Rectal smooth muscle tissue (tissue), 1 donor: ENCODE data around the gene GTF2A2.
A peak's percentile ranks its signal among the peaks of the same experiment; 100 is the strongest.

Experiments used
- H3K27ac ChIP-seq: one replicate; pipeline ENCODE4 v1.7.0; 2013; ENCODE audit warnings: low read depth, low read length, inconsistent platforms
- H3K27me3 ChIP-seq: one replicate; pipeline ENCODE4 v1.7.0; 2013; ENCODE audit warnings: low read length; ENCODE audit not compliant: control insufficient read depth, insufficient read depth
- H3K36me3 ChIP-seq: one replicate; pipeline ENCODE4 v1.7.0; 2013; ENCODE audit warnings: low read length; ENCODE audit not compliant: control insufficient read depth, insufficient read depth
- H3K4me1 ChIP-seq: one replicate; pipeline ENCODE4 v1.7.0; 2013; ENCODE audit warnings: low read length; ENCODE audit not compliant: control insufficient read depth, insufficient read depth
- H3K4me3 ChIP-seq: one replicate; pipeline ENCODE4 v1.7.0; 2013; ENCODE audit warnings: low read length
- H3K9ac ChIP-seq: one replicate; pipeline ENCODE4 v1.7.0; 2013; ENCODE audit warnings: low read length

GTF2A2 gene

DNA sequence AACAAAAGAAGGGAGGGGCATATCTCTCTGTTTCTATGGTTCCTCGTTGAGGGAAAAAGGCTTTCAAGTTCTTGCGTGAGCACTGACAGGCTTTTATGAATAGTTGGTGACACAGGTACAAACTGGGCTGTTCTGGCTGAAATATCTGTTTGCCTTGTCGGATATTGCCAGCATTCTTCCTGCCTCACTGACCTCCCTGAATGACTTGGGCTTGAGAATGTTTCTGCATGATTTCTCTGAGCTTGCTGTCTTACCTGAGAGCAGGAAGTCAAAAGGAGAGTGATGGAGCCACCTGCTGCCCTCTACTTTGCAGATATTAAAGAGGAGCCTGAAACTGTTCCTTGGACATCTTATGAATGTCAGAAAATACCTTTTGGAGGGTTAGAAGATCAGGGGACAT lies 40.9 kb downstream of the GTF2A2 start:
- Histone ChIP-seq H3K27me3 (no peaks in the 10 kb centered on the region), H3K27ac (no peak overlapping the region), H3K36me3 (no peaks in the 10 kb centered on the region), H3K9ac (no peak overlapping the region), H3K4me3 (no peak overlapping the region), H3K4me1 (no peaks in the 10 kb centered on the region)

DNA sequence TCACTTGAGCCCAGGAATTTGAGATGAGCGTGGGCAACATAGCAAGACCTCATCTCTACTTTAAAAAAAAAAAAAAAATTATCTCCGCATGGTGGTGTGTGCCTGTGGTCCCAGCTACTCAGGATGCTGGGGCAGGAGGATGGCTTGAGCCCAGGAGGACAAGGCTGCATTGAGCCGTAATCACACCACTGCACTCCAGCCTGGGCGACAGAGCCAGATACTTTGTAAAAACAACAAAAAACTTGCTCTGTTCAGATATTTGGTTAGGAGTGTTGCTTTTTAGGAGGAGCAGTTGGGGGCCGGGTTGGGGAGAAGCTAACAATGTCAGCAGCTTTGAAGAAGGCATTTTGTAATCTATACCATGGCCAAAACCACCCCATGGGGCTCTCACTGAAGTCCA lies 41.7 kb downstream of the GTF2A2 start:
- no peaks in the 10 kb centered on the region for H3K27me3 ChIP-seq
- no peaks in the 10 kb centered on the region for H3K36me3 ChIP-seq
- no peak overlapping the region for H3K27ac ChIP-seq
- no peak overlapping the region for H3K9ac ChIP-seq
- no peaks in the 10 kb centered on the region for H3K4me1 ChIP-seq
- no peak overlapping the region for H3K4me3 ChIP-seq

DNA sequence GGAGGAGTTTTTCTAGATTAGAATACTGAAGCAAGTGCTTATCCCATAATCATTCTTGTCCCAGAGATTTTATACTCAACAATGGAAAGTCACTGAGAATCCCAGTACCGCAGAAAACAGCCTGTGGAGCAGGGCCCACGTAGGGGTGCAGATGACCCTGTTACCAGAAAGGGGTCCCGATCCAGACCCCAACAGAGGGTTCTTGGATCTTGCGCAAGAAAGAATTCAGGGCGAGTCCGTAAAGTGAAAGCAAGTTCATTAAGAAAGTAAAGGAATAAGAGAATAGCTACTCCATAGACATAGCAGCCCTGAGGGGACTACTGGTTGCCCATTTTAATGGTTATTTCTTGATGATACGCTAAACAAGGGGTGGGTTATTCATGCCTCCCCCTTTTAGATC lies 43.2 kb downstream of the GTF2A2 start:
- no peaks in the 10 kb centered on the region for H3K36me3 ChIP-seq
- H3K4me3 ChIP-seq = no peak overlapping the region
- H3K4me1 ChIP-seq = no peaks in the 10 kb centered on the region
- no peak overlapping the region for H3K27ac ChIP-seq
- H3K9ac ChIP-seq = no peak overlapping the region
- no peaks in the 10 kb centered on the region for H3K27me3 ChIP-seq

DNA sequence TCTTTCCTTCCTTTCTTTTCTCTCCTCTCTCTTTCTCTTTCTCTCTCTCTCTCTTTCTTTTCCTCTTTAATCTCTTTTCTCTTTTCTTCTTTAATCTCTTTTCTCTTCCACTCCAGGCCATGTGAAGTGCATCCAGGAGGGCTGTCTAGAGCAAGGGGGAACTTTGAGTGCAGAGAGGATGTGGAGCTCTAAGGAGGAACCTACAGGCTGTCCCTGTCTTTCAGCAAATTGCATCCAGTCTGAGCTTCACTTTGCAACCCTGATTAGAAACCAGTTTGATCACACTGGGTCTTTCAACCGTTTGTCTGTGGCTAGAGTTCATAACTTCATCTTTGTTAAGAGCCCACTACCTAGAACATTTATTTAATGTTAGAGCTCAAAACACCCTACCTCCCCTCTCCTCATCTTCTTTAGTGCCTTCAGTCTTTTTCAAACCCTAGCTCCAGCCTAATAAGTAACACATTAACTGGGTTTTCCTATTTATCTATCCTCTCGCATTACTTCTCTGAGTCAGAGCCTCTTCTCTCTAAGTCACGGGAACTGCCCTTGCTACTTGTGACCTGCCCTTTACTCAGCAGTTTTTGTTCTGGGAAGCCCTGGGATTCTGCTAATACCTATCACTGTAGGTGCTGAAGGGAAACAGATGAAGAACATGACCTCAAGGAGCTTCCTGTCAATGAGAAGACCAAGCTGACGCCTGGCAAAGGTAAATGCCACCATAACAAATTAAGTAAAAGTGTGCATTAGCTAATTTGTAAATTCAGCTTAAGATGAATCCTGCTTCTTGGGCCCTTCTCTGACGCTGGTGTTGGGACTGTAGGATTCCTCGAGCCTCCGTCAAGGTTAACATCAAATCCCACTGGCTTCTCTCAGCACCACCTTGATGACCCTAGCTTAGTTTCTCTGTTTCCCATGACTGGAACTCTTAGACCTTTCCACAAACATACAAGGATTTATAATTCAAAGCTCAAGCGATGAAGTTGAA lies 45.7 kb downstream of the GTF2A2 start, which contains the start of gene GCNT3:
GCNT3 (plus strand) TSS at position 508 of the 985 bp plus-strand sequence. CDS start 6,456 bp downstream, outside the sequence.
- no peaks in the 10 kb centered on the region for H3K36me3 ChIP-seq
- H3K27ac ChIP-seq = no peak within 1 kb of the TSS
- no peaks in the 10 kb centered on the region for H3K27me3 ChIP-seq
- no peaks in the 10 kb centered on the region for H3K4me1 ChIP-seq
- peak within 1 kb of the TSS; percentile 27 for H3K4me3 ChIP-seq
- H3K9ac ChIP-seq = no peak within 1 kb of the TSS

DNA sequence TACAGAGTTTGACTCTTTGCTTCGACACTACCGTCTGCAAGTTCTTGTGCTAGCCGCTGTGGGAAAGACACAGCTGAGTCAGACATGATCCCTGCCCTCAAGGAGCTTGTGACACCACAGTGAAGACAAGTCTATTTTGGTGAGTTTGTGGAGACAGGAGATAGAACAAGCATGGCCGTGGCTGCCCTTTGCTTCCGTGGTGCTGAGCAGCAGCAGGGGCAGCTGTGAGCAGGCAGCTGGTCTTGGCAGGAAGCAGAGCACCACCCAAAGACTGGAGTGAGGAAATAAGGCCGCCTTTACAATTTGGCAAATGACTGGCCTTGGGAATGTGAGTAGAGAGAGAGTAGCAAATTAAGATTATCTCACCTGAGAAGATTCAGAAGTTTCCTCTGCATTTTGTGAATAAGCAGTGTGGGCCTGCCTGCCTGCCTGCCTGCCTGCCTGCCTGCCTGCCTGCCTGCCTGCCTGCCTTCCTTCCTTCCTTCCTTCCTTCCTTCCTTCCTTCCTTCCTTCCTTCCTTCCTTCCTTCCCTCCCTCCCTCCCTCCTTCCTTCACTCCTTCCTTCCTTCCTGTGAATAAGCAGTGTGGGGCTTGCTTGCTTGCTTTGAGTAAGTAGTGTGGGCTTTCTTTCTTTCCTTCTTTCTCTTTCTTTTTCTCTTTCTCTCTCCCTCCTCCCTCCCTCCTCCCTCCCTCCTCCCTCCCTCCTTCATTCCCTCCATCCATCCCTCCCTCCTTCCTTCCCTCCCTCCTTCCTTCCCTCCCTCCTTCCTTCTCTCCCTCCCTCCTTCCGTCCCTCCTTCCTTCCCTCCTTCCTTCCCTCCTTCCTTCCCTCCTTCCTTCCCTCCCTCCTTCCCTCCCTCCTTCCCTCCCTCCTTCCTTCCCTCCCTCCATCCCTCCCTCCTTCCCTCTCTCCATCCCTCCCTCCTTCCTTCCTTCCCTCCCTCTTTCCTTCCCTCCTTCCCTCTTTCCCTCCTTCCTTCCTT lies 47.3 kb downstream of the GTF2A2 start:
- no peak overlapping the region for H3K27ac ChIP-seq
- no peaks in the 10 kb centered on the region for H3K4me1 ChIP-seq
- no peaks in the 10 kb centered on the region for H3K36me3 ChIP-seq
- H3K4me3 ChIP-seq = no peak overlapping the region
- H3K9ac ChIP-seq = no peak overlapping the region
- H3K27me3 ChIP-seq = no peaks in the 10 kb centered on the region

DNA sequence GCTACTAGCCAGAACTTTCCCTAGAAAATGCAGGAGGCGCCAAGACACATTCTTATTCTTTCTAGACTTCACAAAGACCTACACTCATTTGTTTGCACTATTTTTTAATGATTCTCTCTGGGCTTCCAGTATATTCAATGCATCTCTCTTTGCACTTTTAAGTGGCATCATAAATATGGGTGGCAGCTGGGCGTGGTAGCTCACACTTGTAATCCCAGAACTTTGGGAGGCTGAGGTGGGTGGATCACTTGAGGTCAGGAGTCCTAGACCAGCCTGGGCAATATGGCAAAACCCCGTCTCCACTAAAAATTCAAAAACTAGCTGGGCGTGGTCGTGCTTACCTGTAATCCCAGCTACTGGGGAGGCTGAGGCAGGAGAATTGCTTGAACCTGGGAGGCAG lies 51.3 kb downstream of the GTF2A2 start:
- no peak overlapping the region for H3K27ac ChIP-seq
- no peaks in the 10 kb centered on the region for H3K4me1 ChIP-seq
- no peak overlapping the region for H3K9ac ChIP-seq
- no peak overlapping the region for H3K4me3 ChIP-seq
- no peaks in the 10 kb centered on the region for H3K36me3 ChIP-seq
- no peaks in the 10 kb centered on the region for H3K27me3 ChIP-seq

DNA sequence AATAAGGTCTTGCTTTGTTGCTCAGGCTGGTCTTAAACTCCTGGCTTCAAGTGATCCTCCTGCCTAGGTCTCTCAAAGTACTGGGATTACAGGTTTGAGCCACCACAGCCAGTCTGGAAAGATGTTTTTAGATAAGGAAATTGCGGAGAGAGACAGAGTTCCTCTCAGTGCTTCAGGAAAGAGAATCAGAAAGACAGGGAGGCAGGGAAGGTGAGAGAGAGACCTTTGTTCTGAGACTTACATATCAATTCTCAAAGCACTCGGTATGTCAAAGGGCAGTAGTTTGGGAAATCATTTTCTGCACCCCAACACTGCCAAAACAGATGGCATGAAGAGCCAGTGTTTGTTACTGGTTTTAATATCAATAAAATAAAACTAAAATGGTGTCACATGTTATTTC lies 58.9 kb downstream of the GTF2A2 start:
- Histone ChIP-seq H3K4me3 (no peak overlapping the region), H3K9ac (no peak overlapping the region), H3K36me3 (no peaks in the 10 kb centered on the region), H3K27ac (no peak overlapping the region), H3K4me1 (no peaks in the 10 kb centered on the region), H3K27me3 (no peaks in the 10 kb centered on the region)

DNA sequence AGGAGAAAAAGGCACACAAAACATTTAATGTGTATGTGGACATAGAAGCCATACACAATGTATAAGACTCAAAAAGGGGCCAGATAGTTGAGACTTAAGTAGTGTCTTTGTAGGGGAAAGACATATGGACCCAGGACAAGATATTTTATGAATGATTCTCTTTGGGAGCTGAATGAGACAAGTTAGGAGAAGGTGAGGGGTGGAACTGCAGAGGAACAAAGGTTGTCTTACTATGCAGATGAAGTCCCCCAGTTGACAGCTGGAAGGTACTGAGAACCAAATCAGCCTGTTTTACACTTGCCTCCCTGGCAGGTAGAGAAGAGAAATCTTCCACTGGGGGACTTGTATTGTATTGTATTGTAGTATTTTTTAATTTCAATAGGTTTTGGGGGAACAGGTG lies 60.7 kb downstream of the GTF2A2 start:
- no peak overlapping the region for H3K4me3 ChIP-seq
- H3K27me3 ChIP-seq = no peaks in the 10 kb centered on the region
- H3K27ac ChIP-seq = no peak overlapping the region
- no peak overlapping the region for H3K9ac ChIP-seq
- H3K36me3 ChIP-seq = no peaks in the 10 kb centered on the region
- H3K4me1 ChIP-seq = no peaks in the 10 kb centered on the region

DNA sequence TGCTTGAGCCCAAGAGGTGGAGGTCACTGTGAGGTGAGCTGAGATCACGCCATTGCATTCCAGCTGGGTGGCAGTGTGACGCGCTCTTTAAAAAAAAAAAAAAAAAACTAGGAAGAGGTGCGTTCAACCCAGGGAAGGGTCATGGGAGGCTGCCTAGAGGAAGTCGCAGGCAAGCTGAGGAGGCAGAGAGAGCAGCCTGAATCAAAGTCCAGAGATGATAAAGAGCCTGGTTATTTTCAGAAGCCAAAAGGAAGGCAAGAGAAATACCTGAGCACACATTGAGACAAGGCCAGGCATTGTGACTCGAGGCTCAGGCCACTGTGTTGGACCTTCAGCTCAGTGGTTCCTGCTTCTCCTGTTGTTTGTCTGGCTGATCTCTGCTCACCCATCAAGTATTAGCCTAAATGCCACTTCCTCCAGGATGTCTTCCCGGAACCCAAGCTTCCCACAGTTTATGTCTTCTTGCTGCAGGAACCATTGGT lies 61.8 kb downstream of the GTF2A2 start:
- H3K27ac ChIP-seq = no peak overlapping the region
- no peak overlapping the region for H3K4me3 ChIP-seq
- no peaks in the 10 kb centered on the region for H3K36me3 ChIP-seq
- H3K4me1 ChIP-seq = no peaks in the 10 kb centered on the region
- H3K27me3 ChIP-seq = no peaks in the 10 kb centered on the region
- H3K9ac ChIP-seq = no peak overlapping the region

DNA sequence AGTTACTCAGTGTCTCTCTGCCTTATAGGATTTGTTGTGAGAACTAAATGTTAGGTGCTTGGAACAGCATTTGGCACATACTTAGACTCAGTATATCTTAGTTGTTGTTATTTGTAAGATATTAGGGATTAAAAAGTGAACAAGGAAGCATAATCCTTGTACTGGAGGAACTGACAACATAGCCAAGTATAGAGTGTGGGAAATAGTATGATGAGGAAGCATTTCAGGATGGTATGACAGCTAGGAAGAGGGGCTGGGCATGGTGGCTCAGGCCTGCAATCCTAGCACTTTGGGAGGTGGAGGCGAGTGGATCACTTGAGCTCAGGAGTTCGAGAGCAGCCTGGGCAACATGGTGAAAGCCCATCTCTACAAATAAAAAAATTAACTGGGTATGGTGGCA lies 62.3 kb downstream of the GTF2A2 start:
- no peaks in the 10 kb centered on the region for H3K4me1 ChIP-seq
- no peak overlapping the region for H3K4me3 ChIP-seq
- no peak overlapping the region for H3K27ac ChIP-seq

DNA sequence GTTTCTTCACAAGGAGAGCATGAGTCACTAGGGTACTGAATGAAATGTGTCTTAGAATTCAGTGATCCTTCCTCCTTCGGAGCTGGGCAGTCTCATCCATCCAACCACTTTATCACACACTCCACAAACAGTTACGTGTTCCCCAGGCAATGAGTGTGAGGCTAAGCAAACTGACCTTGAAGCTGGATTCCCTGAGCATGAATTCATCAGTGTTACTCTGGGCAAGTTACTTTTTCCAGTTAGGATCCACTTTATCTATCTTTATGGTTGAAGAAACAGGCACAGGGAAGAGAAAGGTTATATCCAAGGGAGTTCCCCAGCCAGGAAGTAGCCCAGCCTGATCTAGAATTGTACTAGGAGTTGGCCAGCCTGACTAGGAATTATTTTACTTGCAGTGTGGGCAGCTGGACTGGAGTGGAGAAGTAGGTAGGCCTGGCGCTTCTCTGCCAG lies 62.8 kb downstream of the GTF2A2 start:
- no peaks in the 10 kb centered on the region for H3K4me1 ChIP-seq
- H3K27ac ChIP-seq = no peak overlapping the region
- no peak overlapping the region for H3K9ac ChIP-seq
- no peak overlapping the region for H3K4me3 ChIP-seq
- H3K36me3 ChIP-seq = no peaks in the 10 kb centered on the region
- no peaks in the 10 kb centered on the region for H3K27me3 ChIP-seq

More for the DNA sequence above, 62.3 kb downstream of the GTF2A2 start:
- Histone ChIP-seq H3K9ac (no peak overlapping the region), H3K36me3 (no peaks in the 10 kb centered on the region), H3K27me3 (no peaks in the 10 kb centered on the region)

DNA sequence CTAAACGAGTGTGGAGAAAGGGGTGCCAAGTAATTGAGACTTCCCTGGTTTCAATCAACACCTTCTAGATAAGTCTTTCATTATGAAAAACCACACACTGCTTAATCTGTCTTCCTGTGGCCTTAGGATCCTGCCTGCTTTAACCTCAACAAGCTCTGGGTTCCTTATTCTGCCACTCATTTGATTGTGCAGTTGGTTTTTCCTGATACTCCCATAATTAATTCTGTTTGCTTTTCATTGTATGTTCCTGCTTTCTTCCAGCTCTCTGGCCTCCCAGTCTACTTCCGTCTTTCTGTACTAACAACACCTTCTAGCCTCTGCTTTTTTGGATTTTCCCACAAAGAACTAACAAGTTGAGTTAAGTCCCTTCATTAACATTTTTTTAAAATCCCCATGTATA lies 66.0 kb downstream of the GTF2A2 start:
- Histone ChIP-seq H3K4me1 (no peaks in the 10 kb centered on the region), H3K36me3 (no peaks in the 10 kb centered on the region), H3K27me3 (no peaks in the 10 kb centered on the region), H3K9ac (no peak overlapping the region), H3K4me3 (no peak overlapping the region), H3K27ac (no peak overlapping the region)
